Measurements from ENCODE around the gene SDK1. TPM values are rescaled to one million over a fixed set of nuclear protein-coding genes. Genes with fewer than 3 reads are reported as not detected.

Gene SDK1
- total and polyA plus RNA-seq, 8 donors: 1.6 to 11.2 (median 6.6) TPM

DNA sequence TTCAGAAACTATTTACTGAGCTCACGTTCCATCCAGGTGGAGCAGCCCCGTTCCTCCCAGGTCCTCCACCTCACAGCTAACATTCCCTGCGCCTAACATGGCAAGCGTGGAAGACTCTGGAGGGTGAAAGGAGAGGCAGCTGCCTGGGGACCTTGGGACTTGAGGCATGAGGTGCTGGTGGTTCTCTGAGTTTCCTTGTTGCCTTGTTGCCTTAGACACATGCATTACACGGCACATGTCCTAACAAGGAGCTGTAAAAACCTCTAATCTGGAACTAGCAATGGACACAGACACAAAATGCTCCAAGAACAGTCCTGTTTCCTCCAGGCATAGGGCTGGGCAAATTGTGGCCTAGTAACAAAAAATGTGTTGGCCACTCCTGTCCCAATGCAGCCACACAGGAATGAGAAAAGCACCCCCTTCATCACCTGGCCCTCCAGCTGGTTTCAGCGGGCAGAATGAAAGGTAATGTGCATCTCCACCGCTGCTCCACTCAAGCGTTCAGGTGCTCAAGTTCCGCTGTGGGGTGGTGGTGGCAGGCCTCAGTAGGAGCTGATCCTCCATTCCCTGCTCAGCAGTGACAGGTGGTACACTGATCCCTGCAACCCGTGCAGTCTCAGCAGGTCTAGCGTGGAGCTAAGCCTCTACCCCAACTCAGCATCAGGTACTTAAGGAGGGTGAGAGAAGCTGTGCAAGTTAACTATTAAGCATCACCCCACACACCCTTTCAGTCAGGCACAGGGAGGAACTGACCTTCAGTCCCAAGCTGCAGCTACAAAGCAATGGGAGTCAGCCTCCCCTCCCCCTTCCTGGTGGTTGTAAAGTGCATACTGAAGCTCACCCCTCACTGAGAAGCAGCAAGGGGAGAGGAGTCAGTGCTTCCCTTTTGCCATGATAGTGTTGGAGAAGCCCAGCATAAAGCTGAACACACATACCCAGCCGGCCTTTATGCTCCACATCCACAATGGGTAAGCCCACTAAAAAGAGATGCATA is 382.8 kb downstream of the SDK1 start:
- peaks cover 0 to 3% (median 0%) of the 10 kb centered on the region in 4 donors for H3K9me3 ChIP-seq
- H3K27ac ChIP-seq: no peak overlapping the region
- TF ChIP-seq, protein P1, sequence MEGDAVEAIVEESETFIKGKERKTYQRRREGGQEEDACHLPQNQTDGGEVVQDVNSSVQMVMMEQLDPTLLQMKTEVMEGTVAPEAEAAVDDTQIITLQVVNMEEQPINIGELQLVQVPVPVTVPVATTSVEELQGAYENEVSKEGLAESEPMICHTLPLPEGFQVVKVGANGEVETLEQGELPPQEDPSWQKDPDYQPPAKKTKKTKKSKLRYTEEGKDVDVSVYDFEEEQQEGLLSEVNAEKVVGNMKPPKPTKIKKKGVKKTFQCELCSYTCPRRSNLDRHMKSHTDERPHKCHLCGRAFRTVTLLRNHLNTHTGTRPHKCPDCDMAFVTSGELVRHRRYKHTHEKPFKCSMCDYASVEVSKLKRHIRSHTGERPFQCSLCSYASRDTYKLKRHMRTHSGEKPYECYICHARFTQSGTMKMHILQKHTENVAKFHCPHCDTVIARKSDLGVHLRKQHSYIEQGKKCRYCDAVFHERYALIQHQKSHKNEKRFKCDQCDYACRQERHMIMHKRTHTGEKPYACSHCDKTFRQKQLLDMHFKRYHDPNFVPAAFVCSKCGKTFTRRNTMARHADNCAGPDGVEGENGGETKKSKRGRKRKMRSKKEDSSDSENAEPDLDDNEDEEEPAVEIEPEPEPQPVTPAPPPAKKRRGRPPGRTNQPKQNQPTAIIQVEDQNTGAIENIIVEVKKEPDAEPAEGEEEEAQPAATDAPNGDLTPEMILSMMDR (IDR thresholded peaks at IDR 0.05): no peak
- no peak for TF ChIP-seq POLR2A (IDR thresholded peaks at IDR 0.05)
- TF ChIP-seq EP300 (IDR thresholded peaks at IDR 0.05): no peak
- no peak for TF ChIP-seq POLR2AphosphoS5 (IDR thresholded peaks at IDR 0.05)
- no peak overlapping the region for H3K4me3 ChIP-seq
- WGBS, 5 donors: 72 to 84% (median 80%) methylated on average over 11 to 12 of the region's 12 CpGs
- intact Hi-C loops (cut with DNase I; ENCODE audit: low total_unique reads): no loop called here
- peak in 1 of 2 donors; percentile 38 for DNase-seq
- no peaks in the 10 kb centered on the region for H3K4me1 ChIP-seq
- peaks cover 0 to 6% (median 0%) of the 10 kb centered on the region in 3 donors for H3K27me3 ChIP-seq
- H3K36me3 ChIP-seq: no peaks in the 10 kb centered on the region

DNA sequence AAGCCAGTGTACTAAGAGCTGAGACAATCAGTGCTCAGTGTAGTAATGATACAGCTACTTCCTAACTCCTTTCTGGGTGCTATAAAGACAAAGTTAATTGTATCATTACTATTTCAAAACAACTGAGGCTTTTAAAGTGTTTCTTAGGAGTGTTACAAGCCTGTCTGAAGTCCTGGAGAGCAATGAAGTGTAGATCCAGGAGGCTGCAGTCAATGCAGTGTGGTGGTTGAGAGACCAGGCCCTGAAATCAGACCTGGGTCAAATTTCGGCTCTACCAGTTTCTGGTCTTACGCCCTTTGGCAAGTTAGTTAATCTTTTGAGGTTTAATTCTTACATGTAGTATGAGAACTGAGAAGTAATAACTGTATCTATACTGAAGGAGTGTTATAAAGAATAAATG is 387.0 kb downstream of the SDK1 start:
- Histone ChIP-seq H3K27ac (no peak overlapping the region), H3K4me1 (no peaks in the 10 kb centered on the region), H3K27me3 (peaks cover 0 to 6% (median 0%) of the 10 kb centered on the region in 3 donors), H3K9me3 (peaks cover 0 to 8% (median 0%) of the 10 kb centered on the region in 4 donors), H3K36me3 (no peaks in the 10 kb centered on the region), H3K4me3 (no peak overlapping the region)
- TF ChIP-seq, protein P1 (IDR thresholded peaks at IDR 0.05): no peak
- TF ChIP-seq EP300 (IDR thresholded peaks at IDR 0.05): no peak
- TF ChIP-seq POLR2A (IDR thresholded peaks at IDR 0.05): no peak
- intact Hi-C loops (cut with DNase I; ENCODE audit: low total_unique reads): no loop called here
- DNase-seq: no peak
- WGBS, 5 donors: 44 to 75% (median 68%) methylated on average over 2 of the region's 2 CpGs

DNA sequence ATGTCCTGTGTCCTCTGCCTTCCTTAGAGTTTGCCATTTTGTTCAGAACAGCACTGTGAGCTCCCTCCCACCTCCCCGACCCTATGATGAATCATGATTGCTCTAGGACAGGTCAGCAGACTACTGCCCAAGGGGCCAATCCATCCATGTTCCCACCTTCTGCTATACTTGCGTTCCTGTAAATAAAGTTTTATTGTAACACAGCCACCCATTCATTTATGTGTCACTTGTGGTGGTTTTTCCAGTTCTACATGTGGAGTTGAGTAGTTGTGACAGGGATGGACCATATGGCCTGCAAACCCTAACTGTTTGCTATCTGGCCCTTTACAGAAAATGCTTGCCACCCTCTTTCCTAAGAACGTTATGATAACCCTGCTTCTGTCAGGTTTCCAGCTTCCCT is 387.8 kb downstream of the SDK1 start:
- Histone ChIP-seq H3K36me3 (no peaks in the 10 kb centered on the region), H3K9me3 (peaks cover 0 to 8% (median 0%) of the 10 kb centered on the region in 4 donors), H3K27ac (no peak overlapping the region), H3K4me1 (no peaks in the 10 kb centered on the region), H3K4me3 (no peak overlapping the region), H3K27me3 (peaks cover 0 to 5% (median 0%) of the 10 kb centered on the region in 3 donors)
- intact Hi-C loops (cut with DNase I; ENCODE audit: low total_unique reads): no loop called here
- WGBS, 5 donors: 86 to 96% (median 88%) methylated on average over 3 of the region's 3 CpGs
- no peak for DNase-seq
- TF ChIP-seq, protein P1 (IDR thresholded peaks at IDR 0.05): no peak
- TF ChIP-seq POLR2AphosphoS5 (IDR thresholded peaks at IDR 0.05) (no peak), POLR2A (IDR thresholded peaks at IDR 0.05) (no peak), EP300 (IDR thresholded peaks at IDR 0.05) (no peak)

DNA sequence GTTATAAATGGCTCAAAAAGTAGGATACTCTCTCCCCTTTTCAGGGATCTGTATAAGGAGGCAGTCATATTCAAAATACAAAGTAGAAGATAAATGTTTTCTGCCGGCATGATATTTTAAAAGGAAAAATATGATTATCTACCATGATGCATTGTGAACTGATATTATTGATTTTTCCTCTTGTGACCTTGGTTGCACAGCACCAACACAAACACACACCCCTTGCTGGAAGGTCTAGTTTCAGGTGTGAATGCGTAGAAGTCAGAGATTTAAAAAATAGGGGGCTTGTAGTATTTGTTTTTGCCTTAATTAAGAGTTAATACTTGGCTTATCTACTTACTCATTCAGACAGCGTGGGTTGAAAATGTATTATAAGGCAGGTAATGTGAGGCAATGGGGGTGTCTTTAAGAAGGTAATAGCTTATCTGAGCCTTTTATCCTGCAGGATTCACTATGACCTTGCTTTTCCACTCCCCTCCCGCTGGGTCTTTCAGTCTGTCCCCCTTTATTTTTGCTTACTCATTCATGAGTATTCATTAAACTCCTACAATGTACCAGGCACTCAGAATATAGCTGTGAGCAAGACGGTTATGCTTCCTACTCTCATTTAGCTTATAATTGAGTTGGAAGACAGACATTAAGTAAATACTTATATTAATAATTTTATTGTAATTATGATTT is 390.6 kb downstream of the SDK1 start:
- WGBS, 5 donors: 53 to 65% (median 59%) methylated on average over 5 of the region's 5 CpGs

More for the DNA sequence above, 390.6 kb downstream of the SDK1 start:
- DNase-seq: no peak
- Histone ChIP-seq H3K27me3 (no peaks in the 10 kb centered on the region), H3K9me3 (peaks cover 0 to 8% (median 0%) of the 10 kb centered on the region in 4 donors), H3K36me3 (no peaks in the 10 kb centered on the region), H3K4me3 (no peak overlapping the region), H3K27ac (no peak overlapping the region), H3K4me1 (no peaks in the 10 kb centered on the region)
- TF ChIP-seq POLR2A (IDR thresholded peaks at IDR 0.05): no peak
- TF ChIP-seq, protein P1 (IDR thresholded peaks at IDR 0.05): no peak
- no peak for TF ChIP-seq POLR2AphosphoS5 (IDR thresholded peaks at IDR 0.05)
- no peak for TF ChIP-seq EP300 (IDR thresholded peaks at IDR 0.05)
- intact Hi-C loops (cut with DNase I; ENCODE audit: low total_unique reads): no loop called here
